Stimulated activated CD8-positive, alpha-beta memory T cell treated with anti-CD3 and anti-CD28 coated beads, Interleukin-15, amount 100 ng/mL, for 4 hours (primary cell): ENCODE results near the gene AKAP13.
"Not testable (repeated sequence)": the region's sequence is repeated elsewhere in the genome, so short reads cannot be mapped to it uniquely, and the experiment has no call there.

Experiments
- DNase-seq, 2 donors: peaks; one replicate each; pipeline ENCODE4 v3.0.0-alpha.2; 2020; ENCODE audit warnings: low read depth in 2 of 2

AKAP13 gene

GRCh38 chr15:85412956-85413854 lies 32.8 kb downstream of the AKAP13 start:
- DNase-seq: peak; percentile 49 to 73

- DNase-seq: no peak
Measured at GRCh38 chr15:85414037-85414436, 33.6 kb downstream of the AKAP13 start.

- DNase-seq: no peak
Measured at GRCh38 chr15:85414495-85414894, 34.1 kb downstream of the AKAP13 start.

GRCh38 chr15:85414991-85415390 lies 34.6 kb downstream of the AKAP13 start:
- no peak for DNase-seq

- DNase-seq: no peak
Measured at GRCh38 chr15:85415783-85416182, 35.4 kb downstream of the AKAP13 start.

- no peak for DNase-seq
Measured at GRCh38 chr15:85417276-85417675, 36.9 kb downstream of the AKAP13 start.

- no peak for DNase-seq
Measured at GRCh38 chr15:85419161-85419560, 38.8 kb downstream of the AKAP13 start.

GRCh38 chr15:85421116-85421925 lies 40.9 kb downstream of the AKAP13 start:
- DNase-seq: no peak

- no peak for DNase-seq
Measured at GRCh38 chr15:85422607-85423006, 42.2 kb downstream of the AKAP13 start.

- DNase-seq: no peak
Measured at GRCh38 chr15:85423256-85423655, 42.9 kb downstream of the AKAP13 start.

- no peak for DNase-seq
Measured at GRCh38 chr15:85424154-85424553, 43.8 kb downstream of the AKAP13 start.

GRCh38 chr15:85426481-85426880 lies 46.1 kb downstream of the AKAP13 start:
- no peak for DNase-seq

GRCh38 chr15:85427286-85428028 lies 47.1 kb downstream of the AKAP13 start:
- DNase-seq: no peak

GRCh38 chr15:85429522-85429921 lies 49.1 kb downstream of the AKAP13 start:
- DNase-seq: no peak

GRCh38 chr15:85430406-85431204 lies 50.2 kb downstream of the AKAP13 start:
- DNase-seq: no peak

GRCh38 chr15:85439996-85440395 lies 59.6 kb downstream of the AKAP13 start:
- DNase-seq: no peak

- no peak for DNase-seq
Measured at GRCh38 chr15:85440451-85440850, 60.0 kb downstream of the AKAP13 start.

- DNase-seq: not testable (repeated sequence)
Measured at GRCh38 chr15:85441854-85442253, 61.5 kb downstream of the AKAP13 start.

- no peak for DNase-seq
Measured at GRCh38 chr15:85443046-85443445, 62.6 kb downstream of the AKAP13 start.

GRCh38 chr15:85443593-85444087 lies 63.2 kb downstream of the AKAP13 start:
- DNase-seq: no peak

GRCh38 chr15:85444122-85444745 lies 63.8 kb downstream of the AKAP13 start:
- no peak for DNase-seq
